Suppressor macrophage treated with lipopolysaccharide for 4 hours (primary cell): ENCODE results near the gene ZC3H12A.
"Not testable (repeated sequence)": the region's sequence is repeated elsewhere in the genome, so short reads cannot be mapped to it uniquely, and the experiment has no call there.

ENCODE experiments used
- DNase-seq: peaks from one replicate; pipeline ENCODE4 v3.0.0-alpha.2; 2020

ZC3H12A gene

GRCh38 chr1:37502791-37503190, 28.4 kb downstream of the ZC3H12A start:
- not testable (repeated sequence) for DNase-seq

GRCh38 chr1:37506740-37507139, 32.4 kb downstream of the ZC3H12A start:
- DNase-seq = no peak

GRCh38 chr1:37509181-37509580, 34.8 kb downstream of the ZC3H12A start:
- no peak for DNase-seq

- peak; percentile 9 for DNase-seq
These were observed 39.5 kb downstream of the ZC3H12A start for GRCh38 chr1:37513795-37514349.

GRCh38 chr1:37514350-37515184, 40.2 kb downstream of the ZC3H12A start, which contains the start of gene MEAF6:
Gene MEAF6 (minus strand): TSS chr1:37514766. CDS start chr1:37514746, 20 bp downstream.
- DNase-seq = peak; percentile 93

- no peak for DNase-seq
These were observed 41.0 kb downstream of the ZC3H12A start for GRCh38 chr1:37515185-37516034.

- no peak for DNase-seq
These were observed 43.2 kb downstream of the ZC3H12A start for GRCh38 chr1:37517569-37517968.

- DNase-seq = not testable (repeated sequence)
These were observed 43.9 kb downstream of the ZC3H12A start for GRCh38 chr1:37518241-37518640.

GRCh38 chr1:37518929-37519328, 44.5 kb downstream of the ZC3H12A start:
- DNase-seq = not testable (repeated sequence)

GRCh38 chr1:37519613-37520012, 45.2 kb downstream of the ZC3H12A start:
- DNase-seq = no peak

- DNase-seq = not testable (repeated sequence)
These were observed 55.5 kb downstream of the ZC3H12A start for GRCh38 chr1:37529888-37530287.

- not testable (repeated sequence) for DNase-seq
These were observed 58.2 kb downstream of the ZC3H12A start for GRCh38 chr1:37532418-37533156.

GRCh38 chr1:37533317-37534093, 59.1 kb downstream of the ZC3H12A start:
- DNase-seq = no peak
